DMS53 treated with DMSO at 0.1 percent for 48 hours (cell line): ENCODE results near the gene EPHA7.
A peak's percentile ranks its signal among the peaks of the same experiment; 100 is the strongest.

Experiments used
- DNase-seq: peaks from one replicate; lab custom pipeline; 2025; ENCODE audit not compliant: unreplicated experiment; lab: John Stamatoyannopoulos, UW

Gene EPHA7

GRCh38 chr6:93327857-93328256 lies 91.5 kb downstream of the EPHA7 start:
- no peak for DNase-seq

- DNase-seq = no peak
Observed at GRCh38 chr6:93325761-93326160, 93.6 kb downstream of the EPHA7 start.

GRCh38 chr6:93323630-93324029 lies 95.7 kb downstream of the EPHA7 start:
- DNase-seq = no peak

- DNase-seq = no peak
Observed at GRCh38 chr6:93322651-93323050, 96.7 kb downstream of the EPHA7 start.

GRCh38 chr6:93319304-93319703 lies 100.1 kb downstream of the EPHA7 start:
- DNase-seq = no peak

- DNase-seq = no peak
Observed at GRCh38 chr6:93318121-93318520, 101.2 kb downstream of the EPHA7 start.

GRCh38 chr6:93317592-93317991 lies 101.8 kb downstream of the EPHA7 start:
- DNase-seq = no peak

GRCh38 chr6:93307505-93308409 lies 111.6 kb downstream of the EPHA7 start:
- DNase-seq = no peak

- no peak for DNase-seq
Observed at GRCh38 chr6:93305088-93305487, 114.3 kb downstream of the EPHA7 start.

GRCh38 chr6:93304505-93304904 lies 114.9 kb downstream of the EPHA7 start:
- no peak for DNase-seq

GRCh38 chr6:93300661-93301060 lies 118.7 kb downstream of the EPHA7 start:
- DNase-seq = peak; percentile 92

GRCh38 chr6:93299622-93300021 lies 119.7 kb downstream of the EPHA7 start:
- DNase-seq = no peak

- no peak for DNase-seq
Observed at GRCh38 chr6:93295631-93296030, 123.7 kb downstream of the EPHA7 start.

- no peak for DNase-seq
Observed at GRCh38 chr6:93294879-93295278, 124.5 kb downstream of the EPHA7 start.

GRCh38 chr6:93293872-93294271 lies 125.5 kb downstream of the EPHA7 start:
- no peak for DNase-seq

- no peak for DNase-seq
Observed at GRCh38 chr6:93293460-93293859, 125.9 kb downstream of the EPHA7 start.

- no peak for DNase-seq
Observed at GRCh38 chr6:93282521-93283031, 136.8 kb downstream of the EPHA7 start.

- DNase-seq = no peak
Observed at GRCh38 chr6:93278241-93278640, 141.1 kb downstream of the EPHA7 start.

GRCh38 chr6:93272896-93273295 lies 146.5 kb downstream of the EPHA7 start:
- no peak for DNase-seq

GRCh38 chr6:93272211-93272610 lies 147.1 kb downstream of the EPHA7 start:
- no peak for DNase-seq

GRCh38 chr6:93266116-93266817 lies 153.1 kb downstream of the EPHA7 start:
- DNase-seq = no peak

- DNase-seq = no peak
Observed at GRCh38 chr6:93260881-93261280, 158.5 kb downstream of the EPHA7 start.
